ENCODE results near the gene AP2A1.

Gene AP2A1

DNA sequence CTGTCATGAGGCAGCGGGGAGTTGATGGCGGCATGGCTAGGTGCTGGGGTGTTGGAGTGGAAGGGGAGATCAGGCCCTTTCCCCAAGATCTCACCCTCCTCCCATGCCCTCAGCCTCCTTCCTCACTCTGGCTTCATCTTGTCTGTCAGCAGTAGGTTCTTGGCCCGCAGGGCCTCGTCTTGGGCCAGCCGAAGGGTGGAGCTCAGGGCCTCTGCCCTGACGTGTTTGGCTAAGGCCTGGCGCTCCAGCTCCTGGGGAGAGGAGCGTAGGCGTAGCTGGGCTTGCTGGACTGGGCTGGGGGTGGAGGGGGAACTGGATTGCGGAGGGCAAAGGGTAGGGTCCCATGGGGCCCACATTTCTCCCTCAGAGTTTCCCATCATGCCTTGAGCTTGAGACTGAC lies 26.9 kb upstream of the AP2A1 start:
- H3K27ac ChIP-seq = no peak overlapping the region
- TF ChIP-seq, protein P1, sequence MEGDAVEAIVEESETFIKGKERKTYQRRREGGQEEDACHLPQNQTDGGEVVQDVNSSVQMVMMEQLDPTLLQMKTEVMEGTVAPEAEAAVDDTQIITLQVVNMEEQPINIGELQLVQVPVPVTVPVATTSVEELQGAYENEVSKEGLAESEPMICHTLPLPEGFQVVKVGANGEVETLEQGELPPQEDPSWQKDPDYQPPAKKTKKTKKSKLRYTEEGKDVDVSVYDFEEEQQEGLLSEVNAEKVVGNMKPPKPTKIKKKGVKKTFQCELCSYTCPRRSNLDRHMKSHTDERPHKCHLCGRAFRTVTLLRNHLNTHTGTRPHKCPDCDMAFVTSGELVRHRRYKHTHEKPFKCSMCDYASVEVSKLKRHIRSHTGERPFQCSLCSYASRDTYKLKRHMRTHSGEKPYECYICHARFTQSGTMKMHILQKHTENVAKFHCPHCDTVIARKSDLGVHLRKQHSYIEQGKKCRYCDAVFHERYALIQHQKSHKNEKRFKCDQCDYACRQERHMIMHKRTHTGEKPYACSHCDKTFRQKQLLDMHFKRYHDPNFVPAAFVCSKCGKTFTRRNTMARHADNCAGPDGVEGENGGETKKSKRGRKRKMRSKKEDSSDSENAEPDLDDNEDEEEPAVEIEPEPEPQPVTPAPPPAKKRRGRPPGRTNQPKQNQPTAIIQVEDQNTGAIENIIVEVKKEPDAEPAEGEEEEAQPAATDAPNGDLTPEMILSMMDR (IDR thresholded peaks at IDR 0.05) = no peak
- no peak for TF ChIP-seq ZFX (IDR thresholded peaks at IDR 0.05; ENCODE audit: borderline replicate concordance)

GRCh38 chr19:49741210-49741844 lies 25.5 kb upstream of the AP2A1 start:
- no peak for TF ChIP-seq ZFX (IDR thresholded peaks at IDR 0.05; ENCODE audit: borderline replicate concordance)
- TF ChIP-seq, protein P1 (IDR thresholded peaks at IDR 0.05) = no peak
- no peak overlapping the region for H3K27ac ChIP-seq

GRCh38 chr19:49744946-49745381 lies 21.8 kb upstream of the AP2A1 start:
- TF ChIP-seq ZFX (IDR thresholded peaks at IDR 0.05; ENCODE audit: borderline replicate concordance) = no peak
- TF ChIP-seq, protein P1 (IDR thresholded peaks at IDR 0.05) = no peak
- no peak overlapping the region for H3K27ac ChIP-seq

DNA sequence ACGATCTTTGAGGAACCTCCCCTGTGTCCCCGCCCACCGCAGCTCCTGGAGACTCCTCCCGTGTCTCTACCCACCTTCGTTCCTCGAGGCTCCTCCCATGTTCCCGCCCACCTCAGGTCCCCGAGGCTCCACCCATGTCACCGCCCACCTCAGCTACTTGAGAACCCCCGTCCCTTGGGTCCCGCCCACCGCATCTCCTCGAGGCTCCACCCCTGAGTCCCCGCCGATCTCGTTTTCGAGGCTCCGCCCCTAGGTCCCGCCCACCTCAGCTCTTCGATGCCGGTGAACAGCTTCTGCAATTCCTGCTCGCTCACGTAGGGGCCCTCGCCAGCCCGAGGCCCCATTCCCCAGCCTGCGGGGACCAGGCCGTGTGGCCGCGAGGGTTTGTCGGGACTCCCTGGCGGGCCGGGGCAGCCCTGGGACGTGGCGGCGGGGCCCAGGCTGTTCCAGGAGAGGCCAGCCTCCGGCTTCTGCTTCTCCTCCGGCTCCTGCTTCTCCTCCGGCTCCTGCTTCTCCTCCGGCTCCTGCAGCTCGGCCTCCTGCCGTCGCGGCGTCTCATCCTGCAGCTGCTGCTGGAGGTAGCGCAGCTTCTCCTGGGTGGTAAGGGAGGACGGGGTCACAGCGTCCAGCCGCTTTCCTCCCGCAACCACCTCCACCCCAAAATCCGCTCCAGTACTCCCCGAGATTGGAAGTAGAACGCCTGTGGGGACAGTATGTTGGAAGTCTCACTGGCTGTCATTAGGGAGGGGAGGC lies 20.4 kb upstream of the AP2A1 start:
- peak overlapping the region; percentile 74 for H3K27ac ChIP-seq
- TF ChIP-seq ZFX (IDR thresholded peaks at IDR 0.05; ENCODE audit: borderline replicate concordance) = no peak
- TF ChIP-seq, protein P1 (IDR thresholded peaks at IDR 0.05) = peak; percentile 37

DNA sequence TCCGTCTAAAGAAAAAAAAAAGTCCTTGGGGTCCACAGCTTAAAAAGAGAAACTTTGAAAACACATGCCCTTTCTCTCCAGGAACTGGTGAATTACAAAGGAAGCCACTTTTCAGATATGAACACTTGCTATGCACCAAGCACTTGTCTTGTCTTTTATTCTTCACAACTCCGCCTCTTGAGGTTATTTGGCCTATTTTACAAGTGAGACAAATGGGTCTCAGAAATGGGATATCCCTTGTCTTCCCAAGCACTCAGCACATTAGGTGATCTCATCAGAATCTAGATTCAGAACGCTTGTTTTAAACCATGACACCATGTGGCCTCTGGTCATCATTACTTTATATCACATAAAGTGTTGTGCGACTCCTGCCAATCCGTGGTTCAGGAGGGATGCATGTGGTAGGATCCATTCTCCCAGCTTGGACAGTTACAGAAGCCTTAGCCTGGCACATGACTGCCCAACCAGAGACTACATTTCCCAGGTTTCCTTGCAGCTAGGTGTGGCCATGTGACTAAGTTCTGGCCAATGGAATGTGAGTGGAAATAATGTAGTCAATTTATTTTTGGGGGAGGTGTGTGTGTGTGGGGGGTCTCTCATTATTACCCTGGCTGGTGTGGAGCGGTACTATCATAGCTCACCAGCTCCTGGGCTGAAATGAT lies 17.6 kb upstream of the AP2A1 start:
- no peak overlapping the region for H3K27ac ChIP-seq
- no peak for TF ChIP-seq ZFX (IDR thresholded peaks at IDR 0.05; ENCODE audit: borderline replicate concordance)
- TF ChIP-seq, protein P1 (IDR thresholded peaks at IDR 0.05) = no peak

- H3K27ac ChIP-seq = no peak overlapping the region
- TF ChIP-seq, protein P1 (IDR thresholded peaks at IDR 0.05) = no peak
- no peak for TF ChIP-seq ZFX (IDR thresholded peaks at IDR 0.05; ENCODE audit: borderline replicate concordance)
Observed at GRCh38 chr19:49749771-49750170, 17.0 kb upstream of the AP2A1 start.

GRCh38 chr19:49752701-49753100 lies 14.1 kb upstream of the AP2A1 start:
- H3K27ac ChIP-seq = no peak overlapping the region
- TF ChIP-seq ZFX (IDR thresholded peaks at IDR 0.05; ENCODE audit: borderline replicate concordance) = no peak
- TF ChIP-seq, protein P1 (IDR thresholded peaks at IDR 0.05) = no peak
